ENCODE results near the gene TRIM56. TPM values are rescaled to one million over a fixed set of nuclear protein-coding genes. Genes with fewer than 3 reads are reported as not detected.
A peak's percentile ranks its signal among the peaks of the same experiment; 100 is the strongest.
"Not testable (repeated sequence)": the region's sequence is repeated elsewhere in the genome, so short reads cannot be mapped to it uniquely, and the experiment has no call there.

TRIM56 gene
- total and polyA plus RNA-seq, 3 donors from 2014 or later = 8.7 to 20.4 (median 15.3) TPM

DNA sequence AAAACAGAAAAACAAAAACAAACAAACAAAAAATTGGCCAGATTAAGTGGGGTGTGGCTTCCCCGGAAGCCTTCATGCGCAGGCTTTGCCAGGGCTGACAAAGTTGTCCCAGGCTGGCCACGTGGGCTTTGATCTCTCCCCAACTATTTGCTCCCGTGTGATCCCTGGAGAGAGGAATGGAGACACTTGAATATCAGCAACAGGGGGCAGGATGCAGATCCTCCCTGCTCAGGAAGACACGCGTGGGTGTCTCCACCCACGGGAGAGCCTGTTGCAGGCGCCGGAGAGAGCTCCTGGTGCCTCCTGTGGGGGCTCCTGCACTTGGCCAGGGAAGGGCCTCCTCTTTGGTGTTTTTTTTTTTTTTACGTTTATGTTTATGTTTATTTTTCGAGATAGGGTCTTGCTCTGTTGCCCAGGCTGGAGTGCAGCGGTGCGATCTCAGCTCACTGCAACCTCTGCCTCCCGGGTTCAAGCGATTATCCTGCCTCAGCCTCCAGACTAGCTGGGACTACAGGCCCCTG, 19.0 kb downstream of the TRIM56 start:
- no peaks in the 10 kb centered on the region for H3K36me3 ChIP-seq (ENCODE audit: low read depth, missing control alignments)
- no peaks in the 10 kb centered on the region for H3K27me3 ChIP-seq
- no peak overlapping the region for H3K4me3 ChIP-seq
- intact Hi-C loops (cut with DNase I; ENCODE audit: low total_unique reads) = no loop called here
- H3K27ac ChIP-seq = peak overlapping the region in 1 of 2 donors; percentile 33
- no peaks in the 10 kb centered on the region for H3K9me3 ChIP-seq
- no peak for TF ChIP-seq POLR2A (IDR thresholded peaks at IDR 0.05)
- TF ChIP-seq, protein P1, sequence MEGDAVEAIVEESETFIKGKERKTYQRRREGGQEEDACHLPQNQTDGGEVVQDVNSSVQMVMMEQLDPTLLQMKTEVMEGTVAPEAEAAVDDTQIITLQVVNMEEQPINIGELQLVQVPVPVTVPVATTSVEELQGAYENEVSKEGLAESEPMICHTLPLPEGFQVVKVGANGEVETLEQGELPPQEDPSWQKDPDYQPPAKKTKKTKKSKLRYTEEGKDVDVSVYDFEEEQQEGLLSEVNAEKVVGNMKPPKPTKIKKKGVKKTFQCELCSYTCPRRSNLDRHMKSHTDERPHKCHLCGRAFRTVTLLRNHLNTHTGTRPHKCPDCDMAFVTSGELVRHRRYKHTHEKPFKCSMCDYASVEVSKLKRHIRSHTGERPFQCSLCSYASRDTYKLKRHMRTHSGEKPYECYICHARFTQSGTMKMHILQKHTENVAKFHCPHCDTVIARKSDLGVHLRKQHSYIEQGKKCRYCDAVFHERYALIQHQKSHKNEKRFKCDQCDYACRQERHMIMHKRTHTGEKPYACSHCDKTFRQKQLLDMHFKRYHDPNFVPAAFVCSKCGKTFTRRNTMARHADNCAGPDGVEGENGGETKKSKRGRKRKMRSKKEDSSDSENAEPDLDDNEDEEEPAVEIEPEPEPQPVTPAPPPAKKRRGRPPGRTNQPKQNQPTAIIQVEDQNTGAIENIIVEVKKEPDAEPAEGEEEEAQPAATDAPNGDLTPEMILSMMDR (IDR thresholded peaks at IDR 0.05) = no peak
- peaks cover 18% of the 10 kb centered on the region for H3K4me1 ChIP-seq
- WGBS, 2 donors = 63% methylated on average over 15 of the region's 15 CpGs
- no peak for DNase-seq

GRCh38 chr7:101104799-101105198, 19.5 kb downstream of the TRIM56 start:
- WGBS, 2 donors = 64 to 69% methylated on average over 3 of the region's 3 CpGs

GRCh38 chr7:101105248-101105647, 20.0 kb downstream of the TRIM56 start:
- H3K4me3 ChIP-seq; H3K9me3 ChIP-seq; H3K36me3 ChIP-seq (ENCODE audit: low read depth, missing control alignments); H3K27me3 ChIP-seq; intact Hi-C loops (cut with DNase I; ENCODE audit: low total_unique reads); H3K27ac ChIP-seq; DNase-seq; H3K4me1 ChIP-seq: not testable (repeated sequence)
- 86 to 95% methylated on average over 5 of the region's 5 CpGs for WGBS, 2 donors

More at GRCh38 chr7:101104799-101105198, 19.5 kb downstream of the TRIM56 start:
- H3K27ac ChIP-seq = no peak overlapping the region
- H3K36me3 ChIP-seq (ENCODE audit: low read depth, missing control alignments) = no peaks in the 10 kb centered on the region
- TF ChIP-seq POLR2A (IDR thresholded peaks at IDR 0.05) = no peak
- TF ChIP-seq, protein P1 (IDR thresholded peaks at IDR 0.05) = no peak
- no peak overlapping the region for H3K4me3 ChIP-seq
- no peaks in the 10 kb centered on the region for H3K9me3 ChIP-seq
- intact Hi-C loops (cut with DNase I; ENCODE audit: low total_unique reads) = no loop called here
- no peaks in the 10 kb centered on the region for H3K27me3 ChIP-seq
- no peak for DNase-seq
- peaks cover 13% of the 10 kb centered on the region for H3K4me1 ChIP-seq

- intact Hi-C loops (cut with DNase I; ENCODE audit: low total_unique reads) = no loop called here
- no peaks in the 10 kb centered on the region for H3K27me3 ChIP-seq
- H3K4me3 ChIP-seq = no peak overlapping the region
- no peaks in the 10 kb centered on the region for H3K36me3 ChIP-seq (ENCODE audit: low read depth, missing control alignments)
- peaks cover 4% of the 10 kb centered on the region for H3K4me1 ChIP-seq
- WGBS, 2 donors = 91 to 97% methylated on average over 7 of the region's 7 CpGs
- no peaks in the 10 kb centered on the region for H3K9me3 ChIP-seq
- no peak for TF ChIP-seq POLR2A (IDR thresholded peaks at IDR 0.05)
- TF ChIP-seq, protein P1 (IDR thresholded peaks at IDR 0.05) = no peak
- no peak for DNase-seq
- H3K27ac ChIP-seq = no peak overlapping the region
Measured at GRCh38 chr7:101106386-101106785, 21.1 kb downstream of the TRIM56 start.

DNA sequence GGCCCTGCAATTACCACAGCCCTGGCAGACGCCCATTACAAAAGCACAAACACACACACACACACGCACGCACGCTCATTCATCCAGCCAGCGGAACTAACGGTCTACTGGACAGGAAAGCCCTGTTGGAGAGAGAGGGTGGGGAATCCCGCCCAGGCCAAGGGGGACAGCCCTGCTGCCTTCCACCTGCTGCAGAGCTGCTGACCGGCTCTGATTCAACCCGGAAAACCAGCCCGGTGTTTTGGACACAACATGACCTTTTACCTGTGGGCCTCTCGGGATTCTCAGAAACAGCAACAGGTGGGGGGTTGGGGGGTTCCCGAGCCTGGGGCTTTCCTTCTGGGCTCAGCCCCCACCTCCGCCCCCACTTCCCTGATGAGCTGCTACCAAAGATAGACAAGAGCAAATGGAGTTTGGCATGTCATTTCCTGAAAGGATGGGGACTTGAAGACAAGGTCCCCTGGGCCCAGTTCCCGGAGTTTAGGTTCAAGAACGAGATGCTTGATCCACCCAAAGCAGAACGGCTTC, 23.1 kb downstream of the TRIM56 start:
- no peaks in the 10 kb centered on the region for H3K27me3 ChIP-seq
- intact Hi-C loops (cut with DNase I; ENCODE audit: low total_unique reads) = no loop called here
- TF ChIP-seq, protein P1 (IDR thresholded peaks at IDR 0.05) = no peak
- no peak for TF ChIP-seq POLR2A (IDR thresholded peaks at IDR 0.05)
- peak overlapping the region in 1 of 2 donors; percentile 63 for H3K27ac ChIP-seq
- no peaks in the 10 kb centered on the region for H3K36me3 ChIP-seq (ENCODE audit: low read depth, missing control alignments)
- H3K9me3 ChIP-seq = no peaks in the 10 kb centered on the region
- peak; percentile 69 for DNase-seq
- 54 to 58% methylated on average over 16 of the region's 16 CpGs for WGBS, 2 donors
- peaks cover 18% of the 10 kb centered on the region for H3K4me1 ChIP-seq
- no peak overlapping the region for H3K4me3 ChIP-seq
